GF-D8 (cell line): ENCODE data around the gene LBP.
"Not testable (repeated sequence)": the region's sequence is repeated elsewhere in the genome, so short reads cannot be mapped to it uniquely, and the experiment has no call there.

Source experiments
- DNase-seq: peaks from one replicate; lab custom pipeline; 2025; lab: John Stamatoyannopoulos, UW

Gene LBP

GRCh38 chr20:38349856-38350255 is 3.6 kb downstream of the LBP start:
- DNase-seq, result no peak

GRCh38 chr20:38350879-38351775 is 4.8 kb downstream of the LBP start:
- no peak for DNase-seq

DNA sequence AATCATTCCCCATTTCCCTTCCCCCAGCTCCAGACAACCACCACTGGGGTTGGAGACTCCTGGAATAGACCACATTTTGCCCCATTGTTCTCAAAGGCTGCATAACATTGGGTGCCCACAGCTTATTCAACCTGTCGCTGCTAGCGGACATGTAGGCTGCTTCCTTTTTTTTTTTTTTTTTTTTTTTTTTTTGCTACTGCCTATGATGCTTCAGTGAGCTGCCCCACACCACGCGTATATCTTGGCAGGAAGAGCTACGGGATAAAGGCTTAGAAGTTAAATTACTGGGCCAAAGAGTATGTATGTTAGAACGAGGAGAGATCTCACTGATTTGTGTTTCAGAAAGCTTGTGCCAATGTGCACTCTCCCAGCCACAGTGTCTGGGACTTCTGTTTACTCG is 7.0 kb downstream of the LBP start:
- no peak for DNase-seq

- DNase-seq, result no peak
Measured at GRCh38 chr20:38354227-38354626, 7.9 kb downstream of the LBP start.

DNA sequence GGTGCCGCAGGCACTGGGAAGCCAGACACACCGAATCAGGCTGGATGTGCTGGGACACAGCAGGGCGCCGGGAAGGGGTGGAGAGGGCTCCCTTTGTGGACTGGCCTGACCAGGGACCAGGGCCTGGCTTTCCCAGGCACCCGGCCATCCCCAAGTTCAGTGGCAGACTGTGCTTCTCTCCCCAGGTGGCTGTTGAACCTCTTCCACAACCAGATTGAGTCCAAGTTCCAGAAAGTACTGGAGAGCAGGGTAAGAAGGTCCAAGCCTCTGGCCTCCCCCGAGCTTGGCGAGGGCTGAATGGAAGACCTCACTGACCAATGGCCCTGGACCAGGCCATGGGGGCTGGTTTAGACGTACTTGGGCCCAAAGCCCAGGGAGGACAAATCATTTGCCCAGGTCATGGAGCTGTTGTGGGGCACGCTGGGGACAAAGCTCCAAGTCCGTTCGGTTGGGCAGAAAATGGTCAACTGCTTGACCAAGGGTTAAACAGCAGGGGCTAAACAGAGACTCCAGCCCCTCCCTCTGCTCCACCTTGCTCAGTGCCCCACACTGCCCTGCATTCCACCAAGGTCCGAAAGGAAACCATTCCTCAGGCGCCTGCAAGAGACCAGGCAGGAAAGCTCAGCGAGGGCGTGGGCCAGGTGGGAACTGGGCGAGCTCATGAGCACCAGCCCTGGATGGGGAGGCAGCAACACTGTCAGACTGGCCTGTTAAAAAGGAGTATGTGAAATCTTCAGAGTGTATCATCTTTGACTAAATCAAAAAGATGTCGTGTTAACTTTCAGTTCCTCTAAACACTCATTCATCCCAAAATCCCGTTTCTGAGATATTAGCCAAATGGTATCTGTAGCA is 9.1 kb downstream of the LBP start:
- no peak for DNase-seq

DNA sequence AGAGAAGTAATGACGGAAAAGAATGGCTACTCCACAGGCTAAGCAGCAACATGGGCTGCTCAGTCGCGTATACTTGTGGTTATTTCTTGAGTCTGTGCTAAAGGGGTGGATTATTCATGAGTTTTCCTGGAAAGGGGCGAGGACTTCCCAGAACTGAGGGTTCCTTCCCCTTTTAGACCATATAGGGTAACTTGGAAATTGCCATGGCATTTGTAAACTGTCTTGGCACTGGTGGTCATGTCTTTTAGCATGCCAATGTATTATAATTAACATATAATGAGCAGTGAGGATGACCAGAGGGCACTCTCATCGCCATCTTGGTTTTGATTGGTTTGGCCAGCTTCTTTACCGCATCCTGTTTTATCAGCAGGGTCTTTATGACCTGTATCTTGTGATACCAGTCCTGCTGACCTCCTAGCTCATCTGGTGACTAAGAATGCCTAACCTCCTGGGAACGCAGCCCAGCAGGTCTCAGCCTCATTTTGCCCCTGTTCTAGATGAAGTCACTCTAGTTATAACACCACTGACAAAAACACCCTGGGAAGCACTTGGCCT is 11.4 kb downstream of the LBP start:
- peak; percentile 77 for DNase-seq

DNA sequence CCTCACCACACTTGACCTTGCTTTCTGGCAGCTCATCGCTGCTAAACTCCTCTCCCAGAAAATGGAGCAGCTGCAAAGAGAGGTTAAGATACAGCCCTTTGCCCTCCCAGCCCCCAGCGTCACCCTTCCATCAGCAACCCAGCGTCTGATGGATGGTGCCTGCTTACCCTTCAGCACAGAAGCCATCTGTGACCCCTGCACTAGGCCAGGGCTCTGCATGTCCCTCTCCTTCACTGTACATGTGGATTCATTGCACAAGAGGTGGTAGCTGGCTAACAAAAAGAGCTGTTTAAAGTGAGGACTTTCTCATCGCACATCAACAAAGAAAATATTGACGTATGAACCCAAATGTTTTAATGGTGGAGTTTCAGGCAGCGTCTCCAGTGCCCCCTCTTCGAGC is 12.3 kb downstream of the LBP start:
- no peak for DNase-seq

GRCh38 chr20:38363004-38363747 is 16.9 kb downstream of the LBP start:
- no peak for DNase-seq

- DNase-seq, result no peak
Measured at GRCh38 chr20:38369389-38369788, 23.1 kb downstream of the LBP start.

GRCh38 chr20:38372806-38373205 is 26.5 kb downstream of the LBP start:
- DNase-seq, result no peak

GRCh38 chr20:38373231-38373867 is 27.1 kb downstream of the LBP start:
- DNase-seq, result no peak

DNA sequence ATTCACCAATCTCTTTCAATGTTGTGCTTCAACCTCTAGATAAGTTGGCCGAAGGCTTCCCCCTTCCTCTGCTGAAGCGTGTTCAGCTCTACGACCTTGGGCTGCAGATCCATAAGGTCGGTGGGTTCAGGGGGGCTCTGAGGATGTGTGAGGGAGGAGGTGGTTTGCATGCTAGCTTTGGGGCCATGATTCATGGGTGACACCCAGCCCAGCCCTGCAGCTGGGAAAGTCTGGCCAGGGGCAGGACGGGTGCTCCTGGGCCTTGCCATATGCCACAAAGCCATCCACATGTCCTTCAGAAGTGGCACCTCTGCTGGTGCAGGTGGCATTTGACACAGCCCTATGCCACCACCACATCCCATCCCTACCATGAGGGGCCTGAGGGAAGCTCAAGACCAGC is 27.6 kb downstream of the LBP start:
- no peak for DNase-seq

DNA sequence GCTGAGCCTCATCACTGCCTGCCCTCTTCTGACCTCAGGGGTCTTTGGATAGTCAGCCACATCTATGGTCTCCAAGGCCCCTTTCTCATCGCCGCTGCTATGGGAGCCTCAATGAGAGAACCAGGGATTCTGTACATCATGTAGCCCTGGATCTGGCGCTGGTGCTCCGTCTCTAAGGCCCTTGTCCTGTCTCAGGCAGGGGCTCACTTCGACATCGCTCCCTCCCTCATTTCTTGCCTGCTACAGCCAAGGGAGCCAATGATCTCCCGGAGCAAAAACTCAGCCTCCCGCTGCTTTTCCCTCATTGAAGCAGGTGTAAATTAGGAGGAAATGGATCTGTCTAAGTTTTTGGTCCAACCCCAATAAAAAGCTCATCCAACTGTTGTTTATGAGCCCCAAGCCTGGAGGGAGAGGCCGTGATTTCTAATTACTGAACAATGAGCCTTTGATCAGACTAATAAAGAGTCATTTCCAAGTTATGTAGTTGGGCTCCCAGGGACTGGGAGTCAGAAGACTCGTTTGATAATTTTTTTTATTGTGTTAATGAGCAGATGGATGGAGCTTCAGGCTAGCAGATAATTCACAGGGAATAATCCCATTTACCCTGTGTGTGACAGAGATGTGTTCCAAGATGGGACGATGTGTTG is 30.9 kb downstream of the LBP start:
- DNase-seq, result no peak

- not testable (repeated sequence) for DNase-seq
Measured at GRCh38 chr20:38377838-38378237, 31.6 kb downstream of the LBP start.

- no peak for DNase-seq
Measured at GRCh38 chr20:38383147-38383546, 36.9 kb downstream of the LBP start.

DNA sequence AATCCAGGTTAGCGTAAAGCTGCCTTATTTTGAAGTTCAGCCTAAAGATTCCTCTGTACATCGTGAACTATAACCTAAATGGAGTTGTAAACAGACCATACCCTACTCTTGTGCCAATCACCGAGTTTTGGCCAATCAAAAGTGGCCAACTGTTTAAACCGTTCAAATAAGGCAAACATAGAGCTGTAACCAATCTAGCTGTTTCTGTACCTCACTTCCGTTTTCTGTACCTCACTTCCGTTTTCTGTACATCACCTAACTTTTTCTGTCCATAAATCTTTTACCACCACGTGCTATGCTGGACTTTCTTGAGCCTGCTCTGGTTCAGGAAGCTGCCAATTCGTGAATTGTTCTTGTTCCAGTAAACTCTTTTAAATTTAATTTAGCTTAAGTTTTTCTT is 39.7 kb downstream of the LBP start:
- DNase-seq, result no peak

GRCh38 chr20:38386851-38387250 is 40.6 kb downstream of the LBP start:
- no peak for DNase-seq

GRCh38 chr20:38387953-38388352 is 41.7 kb downstream of the LBP start:
- no peak for DNase-seq

DNA sequence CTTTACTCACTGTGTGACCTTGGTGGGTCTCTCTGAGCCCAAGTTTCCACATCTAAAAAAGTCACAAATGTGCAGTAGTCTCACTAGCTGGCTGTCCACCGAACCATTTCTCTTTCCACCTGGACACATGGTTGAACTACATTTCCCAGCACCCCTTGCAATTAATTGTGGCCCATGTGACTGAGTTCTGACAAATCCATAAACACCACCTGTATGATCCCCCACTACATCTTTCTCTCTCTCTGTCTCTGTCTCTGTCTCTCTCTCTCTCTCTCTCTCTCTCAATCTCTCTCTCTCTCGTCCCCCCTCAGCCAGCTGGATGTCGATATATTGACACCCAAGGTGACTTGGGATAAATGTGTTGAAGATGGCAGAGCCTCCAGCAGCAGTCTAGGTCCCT is 46.1 kb downstream of the LBP start:
- DNase-seq, result no peak

- no peak for DNase-seq
Measured at GRCh38 chr20:38393259-38393658, 47.0 kb downstream of the LBP start.

GRCh38 chr20:38395165-38395564 is 48.9 kb downstream of the LBP start:
- no peak for DNase-seq
